HEK293T (cell line): Measurements from ENCODE around the gene SLC38A1.

ENCODE experiments used
- FOXM1 ChIP-seq: fragments of 450-650 bp; IDR thresholded peaks from 2 replicates; pipeline ENCODE4 v1.6.1; 2017; ENCODE audit warnings: mild to moderate bottlenecking, borderline replicate concordance
- HDGF ChIP-seq: fragments of 450-650 bp; IDR thresholded peaks from 2 replicates; pipeline ENCODE4 v1.6.1; 2017; ENCODE audit warnings: antibody characterized with exemption, borderline replicate concordance
- LEF1 ChIP-seq: fragments of 450-650 bp; IDR thresholded peaks from 2 replicates; pipeline ENCODE4 v1.6.1; 2017; ENCODE audit warnings: mild to moderate bottlenecking, borderline replicate concordance
- NFRKB ChIP-seq: fragments of 450-650 bp; IDR thresholded peaks from 2 replicates; pipeline ENCODE4 v1.6.1; 2016; ENCODE audit warnings: mild to moderate bottlenecking, moderate library complexity
- SP1 ChIP-seq: fragments of 450-650 bp; IDR thresholded peaks from 2 replicates; pipeline ENCODE4 v1.6.1; 2017
- SUZ12 ChIP-seq: fragments of 450-650 bp; IDR thresholded peaks from 2 replicates; pipeline ENCODE4 v1.6.1; 2016; ENCODE audit warnings: mild to moderate bottlenecking
- ZNF384 ChIP-seq: fragments of 450-650 bp; IDR thresholded peaks from 2 replicates; pipeline ENCODE4 v1.6.1; 2016

GRCh38 chr12:46167412-46167811 is 101.4 kb downstream of the SLC38A1 start:
- TF ChIP-seq SUZ12 (no peak), SP1 (no peak), NFRKB (no peak), LEF1 (no peak), HDGF (no peak), FOXM1 (no peak), ZNF384 (no peak)
